ENCODE data around the gene VTI1B. TPM values are rescaled to one million over a fixed set of nuclear protein-coding genes. Genes with fewer than 3 reads are reported as not detected.

Gene VTI1B
- total and polyA plus RNA-seq, 2 donors (not counting 3 experiments of a cell fraction or from before 2014, with no cell fraction given), result 23.8 to 90.0 TPM

DNA sequence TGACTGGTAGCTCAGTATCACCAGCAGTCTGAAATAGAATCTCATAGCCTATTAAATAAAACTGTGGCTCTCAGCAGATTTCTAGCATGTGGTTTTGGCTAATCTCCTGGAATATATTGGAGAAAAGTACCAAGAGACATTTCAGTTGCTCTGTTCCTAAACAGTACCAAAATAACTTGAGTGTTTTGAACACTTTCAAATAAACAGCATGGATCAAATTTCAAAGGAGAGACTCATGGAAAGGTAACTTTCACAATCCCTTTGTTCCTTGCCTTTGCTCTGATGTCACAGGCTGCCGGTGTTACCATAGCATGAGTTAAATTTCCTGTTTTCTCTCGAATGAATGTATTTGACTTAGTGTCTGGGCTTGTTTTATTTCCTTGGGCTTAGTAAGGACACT lies 51.3 kb downstream of the VTI1B start:
- BruUV-seq (replicated peaks), result TSS peak; percentile 43
- DNase-seq (ENCODE audit: low read depth, low spot score) (peak; percentile 83), FAIRE-seq (no peak)
- ChIA-PET POLR2A (no interaction called here), CTCF (interaction anchor here (0.6 to 6.0 kb wide), 8 partner anchors 12 to 96 kb away, joined by 3 to 437 read pairs (median 6); partner anchors contain the start of genes PIGH and VTI1B)
- Histone ChIP-seq H3K4me3 (replicated peaks in 1 of 3; ENCODE audit: insufficient read depth in 1 of 3, low read depth in 1 of 3, low read length in 3 of 3) (peak overlapping the region in 1 of 3 experiments; percentile 4), H3K4me2 (ENCODE audit: insufficient read depth, low read length) (peak overlapping the region; percentile 62), H3K27ac (ENCODE audit: insufficient read depth, low read depth, low read length) (peak overlapping the region; percentile 94), H3K9ac (replicated peaks; ENCODE audit: extremely low read depth, insufficient read depth, low read length) (peak overlapping the region; percentile 82), H3K36me3 (ENCODE audit: control insufficient read depth in 2 of 2, extremely low read depth in 1 of 2, insufficient read depth in 2 of 2, low read length in 2 of 2) (no peaks in the 10 kb centered on the region), H3K9me3 (replicated peaks; ENCODE audit: control insufficient read depth, insufficient read depth, low read length) (no peaks in the 10 kb centered on the region), H3K9me1 (replicated peaks; ENCODE audit: control insufficient read depth, extremely low read depth, insufficient read depth, low read length) (no peaks in the 10 kb centered on the region), H3K4me1 (ENCODE audit: control insufficient read depth, extremely low read depth, insufficient read depth, low read length) (peaks cover 28% of the 10 kb centered on the region), H3K27me3 (ENCODE audit: control insufficient read depth in 2 of 2, insufficient read depth in 2 of 2, low read length in 2 of 2) (no peaks in the 10 kb centered on the region), H2AFZ (ENCODE audit: low read depth, low read length) (peak overlapping the region; percentile 15), H4K20me1 (replicated peaks; ENCODE audit: control insufficient read depth, extremely low read depth, insufficient read depth, low read length) (no peaks in the 10 kb centered on the region), H3K79me2 (ENCODE audit: control insufficient read depth, insufficient read depth, low read length) (no peaks in the 10 kb centered on the region)
- dilution Hi-C loops (cut with MboI; ENCODE audit: extremely low pct_ligation_motif_present, low sequenced_read_pairs), result no loop called here
- TF ChIP-seq EZH2 (IDR thresholded peaks at IDR 0.05; ENCODE audit: borderline replicate concordance, low read depth, low read length, severe bottlenecking) (no peak), FOS (IDR thresholded peaks at IDR 0.05; ENCODE audit: borderline replicate concordance, insufficient read depth, low read length) (no peak), JUN (IDR thresholded peaks at IDR 0.05; ENCODE audit: borderline replicate concordance, insufficient read depth, insufficient read length, low read depth) (peak; percentile 5), POLR2AphosphoS5 (IDR thresholded peaks at IDR 0.05; ENCODE audit: insufficient read depth, low read depth, low read length) (no peak), GATA2 (IDR thresholded peaks at IDR 0.05; ENCODE audit: insufficient read depth, insufficient read length, low read depth, low read length) (no peak)
- TF ChIP-seq, protein P1, sequence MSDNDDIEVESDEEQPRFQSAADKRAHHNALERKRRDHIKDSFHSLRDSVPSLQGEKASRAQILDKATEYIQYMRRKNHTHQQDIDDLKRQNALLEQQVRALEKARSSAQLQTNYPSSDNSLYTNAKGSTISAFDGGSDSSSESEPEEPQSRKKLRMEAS (IDR thresholded peaks at IDR 0.05; ENCODE audit: insufficient read depth, insufficient read length), result no peak
- intact Hi-C loops (cut with micrococcal nuclease), result no loop called here

DNA sequence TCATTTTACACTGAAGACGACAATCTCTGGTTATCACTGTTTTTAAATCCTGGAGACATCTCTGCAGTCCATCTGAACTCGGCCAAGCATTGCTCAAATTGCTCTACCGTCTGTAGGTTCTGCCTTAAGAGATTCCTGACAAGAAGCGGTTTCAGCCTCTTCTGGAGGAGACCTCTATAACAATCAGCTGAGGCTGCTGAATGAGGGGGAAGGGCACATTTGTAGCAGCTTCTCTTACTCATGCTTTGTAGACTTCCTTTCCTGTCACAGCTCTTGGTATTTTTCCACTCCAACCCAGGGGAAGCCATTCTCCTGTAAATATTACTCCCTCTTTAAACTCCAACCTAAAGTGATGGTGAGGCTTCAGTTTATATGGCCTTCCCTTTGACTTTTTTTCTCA lies 51.8 kb downstream of the VTI1B start:
- dilution Hi-C loops (cut with MboI; ENCODE audit: extremely low pct_ligation_motif_present, low sequenced_read_pairs) (no loop called here), intact Hi-C loops (cut with micrococcal nuclease) (loop anchor here (1.0 kb wide), 2 partner anchors 22 to 72 kb away; no protein-coding TSS in a partner anchor)
- Histone ChIP-seq H3K36me3 (ENCODE audit: control insufficient read depth in 2 of 2, extremely low read depth in 1 of 2, insufficient read depth in 2 of 2, low read length in 2 of 2) (no peaks in the 10 kb centered on the region), H3K79me2 (ENCODE audit: control insufficient read depth, insufficient read depth, low read length) (no peaks in the 10 kb centered on the region), H3K4me3 (replicated peaks in 1 of 3; ENCODE audit: insufficient read depth in 1 of 3, low read depth in 1 of 3, low read length in 3 of 3) (peak overlapping the region in 1 of 3 experiments; percentile 4), H3K27ac (ENCODE audit: insufficient read depth, low read depth, low read length) (peak overlapping the region; percentile 94), H3K27me3 (ENCODE audit: control insufficient read depth in 2 of 2, insufficient read depth in 2 of 2, low read length in 2 of 2) (no peaks in the 10 kb centered on the region), H2AFZ (ENCODE audit: low read depth, low read length) (peak overlapping the region; percentile 48), H3K9ac (replicated peaks; ENCODE audit: extremely low read depth, insufficient read depth, low read length) (peak overlapping the region; percentile 82), H3K4me2 (ENCODE audit: insufficient read depth, low read length) (peak overlapping the region; percentile 62), H3K9me1 (replicated peaks; ENCODE audit: control insufficient read depth, extremely low read depth, insufficient read depth, low read length) (no peaks in the 10 kb centered on the region), H4K20me1 (replicated peaks; ENCODE audit: control insufficient read depth, extremely low read depth, insufficient read depth, low read length) (no peaks in the 10 kb centered on the region), H3K9me3 (replicated peaks; ENCODE audit: control insufficient read depth, insufficient read depth, low read length) (no peaks in the 10 kb centered on the region), H3K4me1 (ENCODE audit: control insufficient read depth, extremely low read depth, insufficient read depth, low read length) (peaks cover 28% of the 10 kb centered on the region)
- no TSS peak for BruUV-seq (replicated peaks)
- peak; percentile 52 for TF ChIP-seq JUN (IDR thresholded peaks at IDR 0.05; ENCODE audit: borderline replicate concordance, insufficient read depth, insufficient read length, low read depth)
- TF ChIP-seq POLR2AphosphoS5 (IDR thresholded peaks at IDR 0.05; ENCODE audit: insufficient read depth, low read depth, low read length), result peak; percentile 60
- TF ChIP-seq, protein P2, sequence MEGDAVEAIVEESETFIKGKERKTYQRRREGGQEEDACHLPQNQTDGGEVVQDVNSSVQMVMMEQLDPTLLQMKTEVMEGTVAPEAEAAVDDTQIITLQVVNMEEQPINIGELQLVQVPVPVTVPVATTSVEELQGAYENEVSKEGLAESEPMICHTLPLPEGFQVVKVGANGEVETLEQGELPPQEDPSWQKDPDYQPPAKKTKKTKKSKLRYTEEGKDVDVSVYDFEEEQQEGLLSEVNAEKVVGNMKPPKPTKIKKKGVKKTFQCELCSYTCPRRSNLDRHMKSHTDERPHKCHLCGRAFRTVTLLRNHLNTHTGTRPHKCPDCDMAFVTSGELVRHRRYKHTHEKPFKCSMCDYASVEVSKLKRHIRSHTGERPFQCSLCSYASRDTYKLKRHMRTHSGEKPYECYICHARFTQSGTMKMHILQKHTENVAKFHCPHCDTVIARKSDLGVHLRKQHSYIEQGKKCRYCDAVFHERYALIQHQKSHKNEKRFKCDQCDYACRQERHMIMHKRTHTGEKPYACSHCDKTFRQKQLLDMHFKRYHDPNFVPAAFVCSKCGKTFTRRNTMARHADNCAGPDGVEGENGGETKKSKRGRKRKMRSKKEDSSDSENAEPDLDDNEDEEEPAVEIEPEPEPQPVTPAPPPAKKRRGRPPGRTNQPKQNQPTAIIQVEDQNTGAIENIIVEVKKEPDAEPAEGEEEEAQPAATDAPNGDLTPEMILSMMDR (IDR thresholded peaks at IDR 0.05; ENCODE audit: extremely low read depth in 1 of 2, insufficient read depth in 1 of 2, low read depth in 1 of 2, low read length in 2 of 2), result no peak
- TF ChIP-seq FOS (IDR thresholded peaks at IDR 0.05; ENCODE audit: borderline replicate concordance, insufficient read depth, low read length), result peak; percentile 54
- DNase-seq (ENCODE audit: low read depth, low spot score) (peak; percentile 93), FAIRE-seq (peak; percentile 91)
- CTCF ChIA-PET, result interaction anchor here (0.6 to 6.0 kb wide), 10 partner anchors 12 to 96 kb away, joined by 3 to 437 read pairs (median 6); partner anchors contain the start of genes PIGH and VTI1B
- POLR2A ChIA-PET, result interaction anchor here (0.6 kb wide), 1 partner anchor 1104 kb away, joined by 4 read pairs; no protein-coding TSS in a partner anchor

Data from endothelial cell of umbilical vein (primary cell).